ENCODE results near the gene FBN3. TPM values are rescaled to one million over a fixed set of nuclear protein-coding genes. Genes with fewer than 3 reads are reported as not detected.
"Not testable (repeated sequence)": the region's sequence is repeated elsewhere in the genome, so short reads cannot be mapped to it uniquely, and the experiment has no call there.

The FBN3 gene
- total RNA-seq, 1 donor: not detected

DNA sequence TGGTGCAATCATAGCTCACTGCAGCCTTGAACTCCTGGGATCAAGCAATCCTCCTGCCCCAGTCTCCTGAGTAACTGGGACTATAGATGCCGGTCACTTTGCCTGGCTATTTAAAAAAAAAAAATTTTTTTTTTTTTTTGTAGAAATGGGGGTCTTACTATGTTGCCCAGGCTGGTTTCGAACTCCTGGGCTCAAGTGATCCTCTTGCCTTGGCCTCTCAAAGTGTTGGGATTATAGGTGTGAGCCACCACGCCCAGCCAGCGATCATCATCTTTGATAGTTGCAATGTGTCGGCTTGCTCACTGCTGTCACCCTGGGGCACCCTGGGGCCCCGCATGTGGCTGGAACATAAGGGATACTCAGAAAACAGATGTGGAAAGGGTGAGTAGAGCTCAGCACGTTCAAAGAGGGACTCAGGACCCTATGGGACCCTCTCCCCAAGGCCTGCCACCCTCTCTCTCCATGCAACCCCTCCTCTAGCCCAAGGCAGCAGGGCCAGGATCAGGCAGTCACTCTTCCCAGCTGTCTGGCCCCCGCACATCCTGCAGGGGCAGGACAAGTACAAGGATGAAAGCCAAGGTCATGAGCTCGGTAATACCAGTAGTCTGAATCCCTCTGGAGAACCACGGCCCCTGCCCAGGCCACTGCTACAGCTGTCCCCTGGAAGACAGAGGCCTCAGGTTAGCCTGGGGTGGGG, 103.4 kb downstream of the FBN3 start:
- no peaks in the 10 kb centered on the region for H3K27me3 ChIP-seq (ENCODE audit: insufficient read depth, low read length)
- no peak overlapping the region for H3K4me3 ChIP-seq (ENCODE audit: low read length)
- H3K9me3 ChIP-seq (ENCODE audit: low read depth, low read length): no peaks in the 10 kb centered on the region
- peaks cover 12% of the 10 kb centered on the region for H3K4me1 ChIP-seq (ENCODE audit: insufficient read depth, low read length)

- no peak overlapping the region for H3K4me3 ChIP-seq (ENCODE audit: low read length)
- H3K9me3 ChIP-seq (ENCODE audit: low read depth, low read length): no peaks in the 10 kb centered on the region
- no peaks in the 10 kb centered on the region for H3K27me3 ChIP-seq (ENCODE audit: insufficient read depth, low read length)
- H3K4me1 ChIP-seq (ENCODE audit: insufficient read depth, low read length): no peaks in the 10 kb centered on the region
Observed at GRCh38 chr19:8044018-8044417, 105.4 kb downstream of the FBN3 start.

DNA sequence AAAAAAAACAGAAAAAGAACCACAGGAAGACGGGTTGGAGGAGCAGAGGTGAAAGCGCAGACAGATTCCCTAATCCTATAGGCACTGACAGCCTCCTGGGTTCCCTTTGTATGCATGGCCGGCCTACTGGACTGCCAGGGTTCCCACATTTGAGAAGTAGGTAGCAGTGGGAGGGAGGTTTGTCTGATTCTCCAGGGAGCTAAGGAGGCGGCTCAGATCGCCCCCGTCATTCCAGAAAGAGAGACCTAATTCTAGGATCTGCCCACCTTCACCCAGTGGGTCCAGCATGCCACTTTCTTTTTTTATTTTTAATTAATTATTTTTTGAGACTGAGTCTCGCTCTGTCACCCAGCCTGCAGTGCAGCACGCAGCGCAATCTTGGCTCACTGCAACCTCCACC, 106.5 kb downstream of the FBN3 start:
- H3K9me3 ChIP-seq (ENCODE audit: low read depth, low read length): no peaks in the 10 kb centered on the region
- no peaks in the 10 kb centered on the region for H3K27me3 ChIP-seq (ENCODE audit: insufficient read depth, low read length)
- no peak overlapping the region for H3K4me3 ChIP-seq (ENCODE audit: low read length)
- H3K4me1 ChIP-seq (ENCODE audit: insufficient read depth, low read length): no peaks in the 10 kb centered on the region

DNA sequence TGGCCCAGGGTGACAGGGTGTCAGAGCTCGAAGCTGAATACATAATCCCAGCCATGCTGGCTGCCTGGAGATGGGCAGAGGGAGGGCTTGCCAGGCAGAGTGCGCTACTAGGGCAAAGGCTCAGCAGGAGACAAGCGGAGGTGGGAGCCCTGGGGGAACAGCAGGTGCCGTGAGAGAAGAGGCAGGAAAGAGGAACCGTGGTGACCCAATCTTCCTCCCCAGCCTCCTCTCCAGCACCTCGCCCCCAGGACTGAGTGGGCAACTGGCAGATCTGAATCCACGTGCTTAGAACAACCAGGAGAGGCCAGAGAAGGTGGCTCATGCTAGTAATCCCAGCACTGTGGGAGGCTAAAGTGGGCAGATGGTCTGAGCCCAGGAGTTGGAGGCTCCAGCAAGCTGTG, 107.9 kb downstream of the FBN3 start:
- H3K4me3 ChIP-seq (ENCODE audit: low read length): no peak overlapping the region
- no peaks in the 10 kb centered on the region for H3K9me3 ChIP-seq (ENCODE audit: low read depth, low read length)
- H3K4me1 ChIP-seq (ENCODE audit: insufficient read depth, low read length): no peaks in the 10 kb centered on the region
- no peaks in the 10 kb centered on the region for H3K27me3 ChIP-seq (ENCODE audit: insufficient read depth, low read length)

- Histone ChIP-seq H3K9me3 (ENCODE audit: low read depth, low read length) (no peaks in the 10 kb centered on the region), H3K4me3 (ENCODE audit: low read length) (no peak overlapping the region), H3K27me3 (ENCODE audit: insufficient read depth, low read length) (no peaks in the 10 kb centered on the region), H3K4me1 (ENCODE audit: insufficient read depth, low read length) (no peaks in the 10 kb centered on the region)
Observed at GRCh38 chr19:8039231-8039630, 110.2 kb downstream of the FBN3 start.

DNA sequence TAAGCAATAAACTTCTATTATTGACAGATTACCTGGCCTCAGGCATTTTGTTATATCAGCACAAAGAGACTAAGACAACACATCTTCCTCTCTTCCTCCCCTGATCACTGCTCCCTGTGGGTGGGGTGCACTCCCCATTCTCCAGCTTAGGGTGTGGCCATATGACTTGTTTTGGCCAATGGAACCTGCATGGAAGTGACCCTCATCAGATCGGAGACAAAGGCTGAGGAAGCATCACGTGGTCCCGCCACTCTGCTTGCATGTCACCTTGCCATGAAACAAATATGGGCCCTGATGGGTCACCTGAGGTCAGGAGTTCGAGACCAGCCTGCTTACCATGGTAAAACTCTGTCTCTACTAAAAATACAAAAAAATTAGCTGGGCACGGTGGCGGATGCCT, 110.6 kb downstream of the FBN3 start:
- Histone ChIP-seq H3K4me3 (ENCODE audit: low read length) (no peak overlapping the region), H3K27me3 (ENCODE audit: insufficient read depth, low read length) (no peaks in the 10 kb centered on the region), H3K4me1 (ENCODE audit: insufficient read depth, low read length) (no peaks in the 10 kb centered on the region), H3K9me3 (ENCODE audit: low read depth, low read length) (no peaks in the 10 kb centered on the region)

DNA sequence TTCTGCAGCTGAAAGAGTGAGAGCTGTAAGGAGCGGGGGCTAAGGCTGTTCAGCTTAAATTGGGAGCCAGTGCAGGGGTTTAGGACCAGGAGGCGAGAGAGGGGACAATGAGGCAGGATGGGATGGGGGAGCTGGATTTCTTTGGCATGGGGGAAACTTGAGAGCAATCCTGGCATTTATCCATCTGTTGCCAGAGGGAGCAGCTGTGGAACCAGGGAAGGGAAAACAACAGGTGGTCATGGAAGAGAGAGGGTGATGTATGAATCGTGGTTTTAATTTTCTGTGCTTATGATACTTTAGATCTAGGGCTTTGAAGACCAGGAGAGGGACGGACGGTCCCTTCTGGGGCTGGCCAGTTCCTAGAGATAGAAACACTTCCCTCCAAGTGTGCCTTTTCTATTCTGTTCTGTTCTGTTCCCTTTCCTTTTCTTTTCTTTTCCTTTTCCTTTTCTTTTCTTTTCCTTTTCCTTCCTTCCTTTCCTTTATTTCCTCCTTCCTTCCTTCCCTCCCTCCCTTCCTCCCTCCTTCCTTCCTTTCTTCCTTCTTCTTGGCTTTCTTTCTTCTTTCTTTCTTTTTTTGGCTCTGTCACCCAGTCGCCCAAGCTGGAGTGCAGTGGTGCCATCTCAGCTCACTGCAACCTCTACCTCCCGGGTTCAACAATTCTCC, 112.8 kb downstream of the FBN3 start:
- Histone ChIP-seq H3K27me3 (ENCODE audit: insufficient read depth, low read length) (no peaks in the 10 kb centered on the region), H3K4me3 (ENCODE audit: low read length) (no peak overlapping the region), H3K9me3 (ENCODE audit: low read depth, low read length) (no peaks in the 10 kb centered on the region), H3K4me1 (ENCODE audit: insufficient read depth, low read length) (no peaks in the 10 kb centered on the region)

DNA sequence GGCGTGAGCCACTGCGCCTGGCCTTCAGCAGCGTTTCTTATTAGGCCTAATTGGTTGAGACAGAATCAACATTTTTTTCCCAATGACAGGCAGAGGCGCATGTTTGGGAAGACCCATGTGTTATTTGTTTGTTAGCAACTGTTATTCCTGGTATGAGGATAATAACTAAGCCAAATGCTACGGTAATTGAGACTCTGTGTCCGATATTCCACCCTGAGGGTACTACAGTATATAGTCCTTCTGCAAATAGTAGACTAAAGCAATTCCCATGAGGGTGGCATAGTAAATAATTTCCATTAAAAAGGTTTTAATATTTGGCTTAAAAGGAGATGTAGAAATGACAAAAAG, 115.2 kb downstream of the FBN3 start:
- Histone ChIP-seq H3K27me3 (ENCODE audit: insufficient read depth, low read length) (no peaks in the 10 kb centered on the region), H3K4me3 (ENCODE audit: low read length) (no peak overlapping the region), H3K4me1 (ENCODE audit: insufficient read depth, low read length) (no peaks in the 10 kb centered on the region), H3K9me3 (ENCODE audit: low read depth, low read length) (no peaks in the 10 kb centered on the region)

- H3K4me3 ChIP-seq (ENCODE audit: low read length); H3K9me3 ChIP-seq (ENCODE audit: low read depth, low read length); H3K27me3 ChIP-seq (ENCODE audit: insufficient read depth, low read length); H3K4me1 ChIP-seq (ENCODE audit: insufficient read depth, low read length): not testable (repeated sequence)
Observed at GRCh38 chr19:8033287-8034177, 115.9 kb downstream of the FBN3 start.

GRCh38 chr19:8030960-8031359, 118.4 kb downstream of the FBN3 start:
- no peaks in the 10 kb centered on the region for H3K9me3 ChIP-seq (ENCODE audit: low read depth, low read length)
- no peaks in the 10 kb centered on the region for H3K4me1 ChIP-seq (ENCODE audit: insufficient read depth, low read length)
- no peaks in the 10 kb centered on the region for H3K27me3 ChIP-seq (ENCODE audit: insufficient read depth, low read length)
- no peak overlapping the region for H3K4me3 ChIP-seq (ENCODE audit: low read length)

DNA sequence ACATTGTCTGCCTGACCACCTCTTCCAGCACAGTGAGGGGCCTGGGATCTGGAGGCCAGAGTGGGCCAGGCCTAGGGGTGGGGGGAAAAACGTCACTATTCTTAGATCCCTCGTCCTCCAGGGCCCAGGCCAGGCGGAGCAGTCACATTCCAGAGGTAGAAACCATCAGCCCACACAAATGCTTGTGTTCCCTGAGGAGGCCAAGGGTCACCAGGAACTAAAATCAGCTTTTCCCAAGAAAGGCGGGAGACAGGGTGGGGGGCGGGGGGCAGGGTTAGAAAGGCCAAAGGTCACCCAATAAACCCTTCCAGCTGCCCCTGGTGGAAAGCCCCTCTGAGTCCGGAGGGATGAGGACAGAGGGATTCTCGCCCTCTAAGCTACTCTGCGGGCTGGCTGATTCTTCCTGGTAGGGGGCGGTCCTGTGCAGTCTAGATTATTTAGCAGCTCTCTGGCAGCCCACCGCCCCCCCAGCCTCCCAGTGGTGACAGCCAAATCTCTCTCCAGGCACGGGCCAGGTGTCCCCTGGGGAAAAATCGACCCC, 120.4 kb downstream of the FBN3 start:
- Histone ChIP-seq H3K4me1 (ENCODE audit: insufficient read depth, low read length) (no peaks in the 10 kb centered on the region), H3K4me3 (ENCODE audit: low read length) (no peak overlapping the region), H3K27me3 (ENCODE audit: insufficient read depth, low read length) (no peaks in the 10 kb centered on the region), H3K9me3 (ENCODE audit: low read depth, low read length) (no peaks in the 10 kb centered on the region)

- Histone ChIP-seq H3K9me3 (ENCODE audit: low read depth, low read length) (no peaks in the 10 kb centered on the region), H3K27me3 (ENCODE audit: insufficient read depth, low read length) (no peaks in the 10 kb centered on the region), H3K4me1 (ENCODE audit: insufficient read depth, low read length) (no peaks in the 10 kb centered on the region), H3K4me3 (ENCODE audit: low read length) (no peak overlapping the region)
Observed at GRCh38 chr19:8025316-8025715, 124.1 kb downstream of the FBN3 start.

- H3K27me3 ChIP-seq (ENCODE audit: insufficient read depth, low read length); H3K4me3 ChIP-seq (ENCODE audit: low read length); H3K9me3 ChIP-seq (ENCODE audit: low read depth, low read length); H3K4me1 ChIP-seq (ENCODE audit: insufficient read depth, low read length): not testable (repeated sequence)
Observed at GRCh38 chr19:8024256-8024655, 125.1 kb downstream of the FBN3 start.

GRCh38 chr19:8023371-8023770, 126.0 kb downstream of the FBN3 start:
- no peaks in the 10 kb centered on the region for H3K4me1 ChIP-seq (ENCODE audit: insufficient read depth, low read length)
- H3K9me3 ChIP-seq (ENCODE audit: low read depth, low read length): no peaks in the 10 kb centered on the region
- no peak overlapping the region for H3K4me3 ChIP-seq (ENCODE audit: low read length)
- H3K27me3 ChIP-seq (ENCODE audit: insufficient read depth, low read length): no peaks in the 10 kb centered on the region

GRCh38 chr19:8022275-8022674, 127.1 kb downstream of the FBN3 start:
- Histone ChIP-seq H3K4me1 (ENCODE audit: insufficient read depth, low read length) (no peaks in the 10 kb centered on the region), H3K27me3 (ENCODE audit: insufficient read depth, low read length) (no peaks in the 10 kb centered on the region), H3K4me3 (ENCODE audit: low read length) (no peak overlapping the region), H3K9me3 (ENCODE audit: low read depth, low read length) (no peaks in the 10 kb centered on the region)

All from mononuclear cell (primary cell).